ENCODE data around the gene LMX1B.

DNA sequence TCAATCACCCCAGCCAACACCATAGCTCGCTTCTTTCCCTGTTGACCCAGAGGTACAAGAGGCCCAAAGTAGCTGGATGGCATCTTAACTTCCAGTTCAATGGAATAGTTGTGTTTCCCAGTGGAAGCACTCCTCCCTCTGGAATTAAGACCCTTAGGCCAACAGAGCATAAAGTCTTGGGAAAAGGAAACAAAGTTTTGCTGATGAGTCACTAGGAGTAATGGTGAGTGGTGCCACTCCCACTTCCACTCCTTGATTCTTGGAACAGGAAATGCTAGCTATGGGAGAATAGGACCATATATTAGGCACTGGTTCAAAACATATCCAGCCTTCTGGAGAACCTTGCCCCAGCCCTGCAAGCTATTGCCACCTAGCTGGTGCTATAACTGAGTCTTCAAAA, 44.7 kb upstream of the LMX1B start:
- TF ChIP-seq, protein P1, sequence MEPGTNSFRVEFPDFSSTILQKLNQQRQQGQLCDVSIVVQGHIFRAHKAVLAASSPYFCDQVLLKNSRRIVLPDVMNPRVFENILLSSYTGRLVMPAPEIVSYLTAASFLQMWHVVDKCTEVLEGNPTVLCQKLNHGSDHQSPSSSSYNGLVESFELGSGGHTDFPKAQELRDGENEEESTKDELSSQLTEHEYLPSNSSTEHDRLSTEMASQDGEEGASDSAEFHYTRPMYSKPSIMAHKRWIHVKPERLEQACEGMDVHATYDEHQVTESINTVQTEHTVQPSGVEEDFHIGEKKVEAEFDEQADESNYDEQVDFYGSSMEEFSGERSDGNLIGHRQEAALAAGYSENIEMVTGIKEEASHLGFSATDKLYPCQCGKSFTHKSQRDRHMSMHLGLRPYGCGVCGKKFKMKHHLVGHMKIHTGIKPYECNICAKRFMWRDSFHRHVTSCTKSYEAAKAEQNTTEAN (CRISPR knock-in tag; IDR thresholded peaks at IDR 0.05): no peak
- TF ChIP-seq, protein P2, sequence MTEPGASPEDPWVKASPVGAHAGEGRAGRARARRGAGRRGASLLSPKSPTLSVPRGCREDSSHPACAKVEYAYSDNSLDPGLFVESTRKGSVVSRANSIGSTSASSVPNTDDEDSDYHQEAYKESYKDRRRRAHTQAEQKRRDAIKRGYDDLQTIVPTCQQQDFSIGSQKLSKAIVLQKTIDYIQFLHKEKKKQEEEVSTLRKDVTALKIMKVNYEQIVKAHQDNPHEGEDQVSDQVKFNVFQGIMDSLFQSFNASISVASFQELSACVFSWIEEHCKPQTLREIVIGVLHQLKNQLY (CRISPR knock-in tag; IDR thresholded peaks at IDR 0.05): no peak
- TF ChIP-seq, protein P3, sequence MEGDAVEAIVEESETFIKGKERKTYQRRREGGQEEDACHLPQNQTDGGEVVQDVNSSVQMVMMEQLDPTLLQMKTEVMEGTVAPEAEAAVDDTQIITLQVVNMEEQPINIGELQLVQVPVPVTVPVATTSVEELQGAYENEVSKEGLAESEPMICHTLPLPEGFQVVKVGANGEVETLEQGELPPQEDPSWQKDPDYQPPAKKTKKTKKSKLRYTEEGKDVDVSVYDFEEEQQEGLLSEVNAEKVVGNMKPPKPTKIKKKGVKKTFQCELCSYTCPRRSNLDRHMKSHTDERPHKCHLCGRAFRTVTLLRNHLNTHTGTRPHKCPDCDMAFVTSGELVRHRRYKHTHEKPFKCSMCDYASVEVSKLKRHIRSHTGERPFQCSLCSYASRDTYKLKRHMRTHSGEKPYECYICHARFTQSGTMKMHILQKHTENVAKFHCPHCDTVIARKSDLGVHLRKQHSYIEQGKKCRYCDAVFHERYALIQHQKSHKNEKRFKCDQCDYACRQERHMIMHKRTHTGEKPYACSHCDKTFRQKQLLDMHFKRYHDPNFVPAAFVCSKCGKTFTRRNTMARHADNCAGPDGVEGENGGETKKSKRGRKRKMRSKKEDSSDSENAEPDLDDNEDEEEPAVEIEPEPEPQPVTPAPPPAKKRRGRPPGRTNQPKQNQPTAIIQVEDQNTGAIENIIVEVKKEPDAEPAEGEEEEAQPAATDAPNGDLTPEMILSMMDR (IDR thresholded peaks at IDR 0.05): no peak
- TF ChIP-seq CREB1 (CRISPR knock-in tag; IDR thresholded peaks at IDR 0.05): no peak

Measured in WTC11 (cell line).